ENCODE measurements around the gene LPCAT3.
A peak's percentile ranks its signal among the peaks of the same experiment; 100 is the strongest.

LPCAT3 gene

DNA sequence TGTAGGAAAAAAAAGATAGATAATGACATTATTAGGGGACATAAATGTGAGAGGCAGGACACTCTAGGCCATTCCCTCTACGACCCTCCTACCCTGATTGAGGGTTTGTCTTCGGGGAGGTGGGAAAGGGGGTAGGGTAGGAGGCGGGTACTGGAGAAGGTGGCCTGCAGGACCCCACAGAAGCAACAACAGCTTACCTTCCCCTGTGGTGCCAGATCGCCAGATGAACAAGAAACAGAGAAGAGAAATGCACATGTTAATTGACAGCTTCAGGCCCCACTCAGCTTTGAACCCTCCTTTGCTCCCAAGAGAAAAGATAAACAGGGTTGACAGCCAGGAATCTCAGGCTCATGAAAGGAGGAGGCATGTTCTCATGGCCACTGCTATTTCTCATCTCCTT is 52.6 kb downstream of the LPCAT3 start:
- DNase-seq (ENCODE audit: low read depth, low spot score), result no peak
- in situ Hi-C loops (cut with HindIII; ENCODE audit: low sequenced_read_pairs), result no loop called here
- no peak for TF ChIP-seq CTCF (IDR thresholded peaks at IDR 0.05; ENCODE audit: low read depth, low read length)
- H3K4me3 ChIP-seq (ENCODE audit: low read depth, low read length), result no peak overlapping the region

DNA sequence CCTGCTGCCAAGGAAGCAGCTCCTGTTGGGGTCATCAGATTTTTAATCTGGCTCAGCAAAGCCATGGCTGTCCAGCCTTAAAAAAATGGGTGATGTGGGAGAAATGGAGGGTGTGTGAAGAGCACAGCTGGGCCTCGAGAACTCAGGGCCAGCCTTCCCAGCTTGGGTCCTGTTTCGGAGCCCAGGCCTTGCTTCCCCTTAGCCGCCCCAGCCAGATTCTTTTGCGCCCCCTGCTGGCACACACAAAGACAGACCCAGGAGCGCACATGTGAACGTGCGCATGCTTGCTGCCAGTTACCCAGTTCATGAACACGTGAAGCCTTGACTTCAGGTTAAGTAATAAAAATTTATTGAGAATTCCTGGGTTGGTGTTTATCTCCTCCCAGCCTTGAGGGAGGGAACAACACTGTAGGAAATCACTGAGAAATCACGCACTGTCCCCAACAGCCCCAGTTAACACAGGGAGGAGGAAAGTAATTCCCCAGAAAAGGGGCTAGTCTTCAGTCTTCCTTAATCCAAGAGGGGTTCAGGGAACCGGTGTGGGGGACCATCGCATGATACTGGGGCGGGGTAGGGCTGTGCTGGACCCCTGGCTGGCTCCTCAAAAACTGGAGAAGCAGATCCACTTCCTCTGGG is 53.1 kb downstream of the LPCAT3 start:
- H3K4me3 ChIP-seq (ENCODE audit: low read depth, low read length), result no peak overlapping the region
- DNase-seq (ENCODE audit: low read depth, low spot score), result peak; percentile 85
- in situ Hi-C loops (cut with HindIII; ENCODE audit: low sequenced_read_pairs), result no loop called here
- peak; percentile 90 for TF ChIP-seq CTCF (IDR thresholded peaks at IDR 0.05; ENCODE audit: low read depth, low read length)

- in situ Hi-C loops (cut with HindIII; ENCODE audit: low sequenced_read_pairs), result no loop called here
- no peak overlapping the region for H3K4me3 ChIP-seq (ENCODE audit: low read depth, low read length)
- no peak for DNase-seq (ENCODE audit: low read depth, low spot score)
- no peak for TF ChIP-seq CTCF (IDR thresholded peaks at IDR 0.05; ENCODE audit: low read depth, low read length)
Observed at GRCh38 chr12:6964605-6965025, 53.7 kb downstream of the LPCAT3 start.

DNA sequence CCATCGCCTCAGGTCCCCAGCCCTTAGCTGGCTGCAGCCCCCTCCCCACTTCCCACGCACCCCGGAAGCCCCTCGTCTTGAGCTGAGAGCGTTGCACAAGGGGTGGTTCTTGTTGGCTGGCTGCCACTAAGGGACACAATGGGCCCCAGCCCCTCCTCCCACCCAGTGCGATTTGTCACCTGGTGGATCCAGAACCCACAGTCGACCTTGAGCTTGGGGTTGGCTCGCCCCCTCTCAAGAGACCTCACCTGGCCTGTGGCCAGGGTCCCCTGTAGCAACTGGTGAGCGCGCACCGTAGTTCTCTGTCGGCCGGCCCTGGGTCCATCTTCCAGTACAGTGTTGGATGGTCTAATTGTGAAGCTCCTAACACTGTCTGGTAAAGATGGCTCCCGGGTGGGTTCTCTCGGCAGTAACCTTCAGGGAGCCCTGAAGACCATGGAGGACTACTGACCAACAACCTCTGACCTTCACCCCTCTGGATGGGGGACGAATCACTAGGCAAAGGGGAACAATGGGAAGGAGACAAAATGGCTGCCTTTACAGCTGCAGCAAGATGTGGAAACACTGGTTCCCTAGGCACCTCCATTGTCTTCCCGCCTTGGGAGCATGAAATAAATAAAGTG is 54.4 kb downstream of the LPCAT3 start:
- no peak for TF ChIP-seq CTCF (IDR thresholded peaks at IDR 0.05; ENCODE audit: low read depth, low read length)
- no peak for DNase-seq (ENCODE audit: low read depth, low spot score)
- in situ Hi-C loops (cut with HindIII; ENCODE audit: low sequenced_read_pairs), result no loop called here
- H3K4me3 ChIP-seq (ENCODE audit: low read depth, low read length), result no peak overlapping the region

- no peak for DNase-seq (ENCODE audit: low read depth, low spot score)
- in situ Hi-C loops (cut with HindIII; ENCODE audit: low sequenced_read_pairs), result no loop called here
- no peak for TF ChIP-seq CTCF (IDR thresholded peaks at IDR 0.05; ENCODE audit: low read depth, low read length)
- no peak overlapping the region for H3K4me3 ChIP-seq (ENCODE audit: low read depth, low read length)
Observed at GRCh38 chr12:6963016-6963731, 55.1 kb downstream of the LPCAT3 start.

DNA sequence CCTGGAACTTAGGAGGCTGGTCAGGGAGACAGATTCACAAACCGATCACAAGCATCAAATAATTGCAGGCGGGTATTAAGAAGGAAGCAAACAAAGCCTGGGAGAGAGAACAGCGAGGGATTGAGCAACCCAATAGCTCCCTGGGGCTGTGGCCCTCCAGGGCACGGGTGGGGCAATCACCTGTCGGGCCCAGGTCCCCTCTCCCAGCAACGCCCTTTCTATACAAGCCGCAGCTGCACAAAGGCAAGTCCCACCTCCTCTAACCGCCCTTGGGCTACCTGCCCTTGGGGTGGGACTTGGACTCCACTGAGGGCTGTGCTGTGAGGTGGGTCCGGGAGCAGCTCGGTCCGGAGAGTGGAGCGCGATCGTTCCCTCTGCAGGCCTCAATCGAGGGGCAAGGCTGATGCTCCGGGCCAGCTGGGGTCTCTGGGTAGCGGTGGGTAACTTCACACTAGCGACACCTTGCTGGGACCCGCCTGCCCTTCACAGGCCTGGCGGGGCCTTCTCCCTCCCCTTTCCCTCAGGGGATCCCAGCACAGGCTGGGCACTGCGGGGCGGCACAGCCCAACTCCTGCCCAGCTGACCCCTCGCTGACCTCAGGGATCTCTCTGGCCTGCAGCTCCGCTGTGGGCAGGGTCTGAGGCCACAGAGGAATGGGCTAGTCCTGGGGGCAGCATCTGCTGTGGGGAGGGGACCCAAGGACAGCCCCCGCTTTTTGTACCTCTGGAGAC is 55.8 kb downstream of the LPCAT3 start:
- DNase-seq (ENCODE audit: low read depth, low spot score), result no peak
- in situ Hi-C loops (cut with HindIII; ENCODE audit: low sequenced_read_pairs), result no loop called here
- no peak for TF ChIP-seq CTCF (IDR thresholded peaks at IDR 0.05; ENCODE audit: low read depth, low read length)
- H3K4me3 ChIP-seq (ENCODE audit: low read depth, low read length), result no peak overlapping the region
